ENCODE results near the gene OGFOD2.

DNA sequence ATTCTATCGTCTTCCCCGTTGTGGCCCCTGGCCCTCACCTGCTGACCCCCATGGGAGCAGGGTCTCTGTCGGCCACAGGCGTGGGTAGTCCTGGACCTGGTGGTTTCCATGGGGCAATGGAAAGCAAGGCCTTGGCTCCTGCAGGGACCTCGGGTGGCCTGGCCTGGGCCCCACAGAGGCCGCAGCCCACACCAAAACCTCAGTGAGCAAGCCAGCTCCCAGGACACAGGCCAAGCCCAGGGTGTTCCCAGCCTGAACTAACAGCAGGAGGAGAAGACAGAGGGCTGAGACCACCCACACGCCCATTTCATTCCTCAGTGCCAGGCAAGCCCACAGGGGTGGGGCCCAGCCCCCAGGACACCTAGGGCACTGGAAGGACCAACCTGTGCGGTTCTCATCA is 25.6 kb upstream of the OGFOD2 start:
- TF ChIP-seq, protein P1, sequence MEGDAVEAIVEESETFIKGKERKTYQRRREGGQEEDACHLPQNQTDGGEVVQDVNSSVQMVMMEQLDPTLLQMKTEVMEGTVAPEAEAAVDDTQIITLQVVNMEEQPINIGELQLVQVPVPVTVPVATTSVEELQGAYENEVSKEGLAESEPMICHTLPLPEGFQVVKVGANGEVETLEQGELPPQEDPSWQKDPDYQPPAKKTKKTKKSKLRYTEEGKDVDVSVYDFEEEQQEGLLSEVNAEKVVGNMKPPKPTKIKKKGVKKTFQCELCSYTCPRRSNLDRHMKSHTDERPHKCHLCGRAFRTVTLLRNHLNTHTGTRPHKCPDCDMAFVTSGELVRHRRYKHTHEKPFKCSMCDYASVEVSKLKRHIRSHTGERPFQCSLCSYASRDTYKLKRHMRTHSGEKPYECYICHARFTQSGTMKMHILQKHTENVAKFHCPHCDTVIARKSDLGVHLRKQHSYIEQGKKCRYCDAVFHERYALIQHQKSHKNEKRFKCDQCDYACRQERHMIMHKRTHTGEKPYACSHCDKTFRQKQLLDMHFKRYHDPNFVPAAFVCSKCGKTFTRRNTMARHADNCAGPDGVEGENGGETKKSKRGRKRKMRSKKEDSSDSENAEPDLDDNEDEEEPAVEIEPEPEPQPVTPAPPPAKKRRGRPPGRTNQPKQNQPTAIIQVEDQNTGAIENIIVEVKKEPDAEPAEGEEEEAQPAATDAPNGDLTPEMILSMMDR (conservative IDR thresholded peaks at IDR 0.05; ENCODE audit: low read length) = no peak
- TF ChIP-seq EZH2phosphoT487 (IDR thresholded peaks at IDR 0.05; ENCODE audit: borderline replicate concordance, low read depth, low read length) = no peak
